Stimulated activated CD8-positive, alpha-beta memory T cell treated with anti-CD3 and anti-CD28 coated beads, Interleukin-4, amount 100 ng/mL, for 1 hour (primary cell): ENCODE data around the gene DCUN1D1.

Experiments
- DNase-seq, 2 donors: peaks; one replicate each; pipeline ENCODE4 v3.0.0-alpha.2; 2020; ENCODE audit warnings: low read depth in 2 of 2, low spot score in 1 of 2

DCUN1D1 gene

DNA sequence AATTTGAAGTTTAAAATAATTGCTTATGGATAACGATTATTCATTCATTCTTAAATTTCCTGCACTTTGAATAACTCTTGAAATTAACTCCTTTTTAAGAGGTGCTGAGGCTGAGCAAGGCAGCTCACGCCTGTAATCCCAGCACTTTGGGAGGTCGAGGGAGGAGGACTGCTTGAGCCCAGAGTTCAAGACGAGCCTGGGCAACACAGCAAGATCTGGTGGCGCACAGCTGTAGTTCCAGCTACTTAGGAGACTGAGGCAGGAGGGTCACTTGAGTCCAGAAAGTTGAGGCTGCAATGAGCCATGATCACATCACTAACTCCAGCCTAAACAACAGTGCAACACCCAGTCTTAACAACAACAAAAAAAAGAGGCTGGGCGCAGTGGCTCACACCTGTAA is 8.0 kb downstream of the DCUN1D1 start:
- DNase-seq: no peak

DNA sequence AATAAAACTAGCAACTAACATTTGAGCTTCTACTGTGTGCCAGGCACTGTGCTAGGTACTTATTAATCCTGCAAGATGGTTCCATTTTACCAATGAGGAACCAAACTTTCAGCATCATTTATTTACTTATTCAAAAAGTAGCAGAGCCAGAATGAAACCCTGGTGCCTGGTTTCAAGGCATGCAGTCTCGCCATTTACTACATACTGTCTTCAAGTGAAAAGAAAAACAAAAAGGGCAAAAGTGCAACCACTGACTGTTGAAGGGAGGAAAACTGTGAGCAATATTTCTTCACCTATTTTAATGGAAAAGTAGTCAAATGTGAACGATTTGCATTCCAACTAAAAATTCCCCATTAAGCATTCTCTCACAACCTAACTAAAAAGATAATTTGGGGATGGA is 8.7 kb downstream of the DCUN1D1 start:
- no peak for DNase-seq

DNA sequence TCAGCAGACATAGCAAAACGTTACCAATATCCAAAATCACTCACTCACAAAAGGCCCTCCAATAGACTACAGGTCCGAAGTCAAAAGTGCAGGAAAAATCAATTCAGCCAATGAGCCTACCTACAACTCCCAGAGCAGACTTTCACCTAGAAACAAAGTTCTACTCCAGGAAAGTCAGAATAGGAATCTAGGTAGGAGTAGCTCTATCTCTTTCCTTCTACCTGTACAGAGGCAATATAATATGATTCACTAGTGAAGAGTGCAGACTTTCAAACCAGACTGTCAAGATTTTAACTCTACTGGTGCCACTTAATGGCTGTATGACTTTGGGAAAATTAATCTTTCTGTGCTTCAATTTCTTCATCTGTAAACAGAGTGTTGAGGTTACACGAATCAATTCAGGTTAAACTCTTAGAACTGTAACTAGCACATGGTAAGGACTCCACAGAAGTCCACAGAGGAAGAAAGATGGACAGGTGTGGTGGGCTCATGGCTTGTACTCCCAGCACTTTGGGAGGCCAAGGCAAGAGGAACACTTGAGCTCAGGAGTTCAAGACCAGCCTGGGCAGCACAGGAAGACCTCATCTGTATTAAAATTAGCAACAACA is 9.4 kb downstream of the DCUN1D1 start:
- DNase-seq: no peak

DNA sequence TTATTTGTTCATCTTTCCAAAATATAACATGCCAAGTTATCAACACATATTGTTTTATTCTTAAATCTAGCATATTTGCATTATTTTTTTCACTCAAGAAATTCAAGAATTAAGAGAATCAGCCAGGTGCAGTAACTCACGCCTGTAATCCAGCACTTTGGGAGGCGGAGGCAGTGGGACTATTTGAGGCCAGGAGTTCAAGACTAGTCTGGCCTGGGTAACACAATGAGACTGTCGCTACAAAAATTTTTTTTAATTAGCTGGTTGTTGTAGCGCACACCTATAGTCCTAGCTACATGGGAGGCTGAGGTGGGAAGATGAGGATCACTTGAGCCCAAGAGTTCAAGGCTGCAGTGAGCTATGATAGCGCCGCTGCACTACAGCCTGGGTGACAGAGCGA is 10.5 kb downstream of the DCUN1D1 start:
- no peak for DNase-seq

DNA sequence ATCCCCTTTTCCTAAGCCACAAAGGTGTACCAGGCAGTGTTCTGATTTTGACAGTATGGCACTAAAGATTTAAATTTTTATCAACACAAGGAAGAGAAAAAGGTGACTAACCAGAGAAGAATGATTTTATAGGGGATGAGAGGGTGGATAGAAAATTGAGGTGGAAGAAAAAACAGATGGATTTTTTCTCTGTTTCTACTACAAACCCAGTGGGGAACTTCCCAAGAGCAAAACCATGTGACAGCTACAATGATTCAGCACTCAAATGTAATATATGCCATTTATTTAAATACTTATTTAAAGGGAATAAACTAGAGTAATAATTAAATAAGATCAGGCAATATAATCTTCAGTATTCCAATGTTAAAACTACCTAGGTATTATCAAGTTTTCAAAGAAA is 11.1 kb downstream of the DCUN1D1 start:
- no peak for DNase-seq

DNA sequence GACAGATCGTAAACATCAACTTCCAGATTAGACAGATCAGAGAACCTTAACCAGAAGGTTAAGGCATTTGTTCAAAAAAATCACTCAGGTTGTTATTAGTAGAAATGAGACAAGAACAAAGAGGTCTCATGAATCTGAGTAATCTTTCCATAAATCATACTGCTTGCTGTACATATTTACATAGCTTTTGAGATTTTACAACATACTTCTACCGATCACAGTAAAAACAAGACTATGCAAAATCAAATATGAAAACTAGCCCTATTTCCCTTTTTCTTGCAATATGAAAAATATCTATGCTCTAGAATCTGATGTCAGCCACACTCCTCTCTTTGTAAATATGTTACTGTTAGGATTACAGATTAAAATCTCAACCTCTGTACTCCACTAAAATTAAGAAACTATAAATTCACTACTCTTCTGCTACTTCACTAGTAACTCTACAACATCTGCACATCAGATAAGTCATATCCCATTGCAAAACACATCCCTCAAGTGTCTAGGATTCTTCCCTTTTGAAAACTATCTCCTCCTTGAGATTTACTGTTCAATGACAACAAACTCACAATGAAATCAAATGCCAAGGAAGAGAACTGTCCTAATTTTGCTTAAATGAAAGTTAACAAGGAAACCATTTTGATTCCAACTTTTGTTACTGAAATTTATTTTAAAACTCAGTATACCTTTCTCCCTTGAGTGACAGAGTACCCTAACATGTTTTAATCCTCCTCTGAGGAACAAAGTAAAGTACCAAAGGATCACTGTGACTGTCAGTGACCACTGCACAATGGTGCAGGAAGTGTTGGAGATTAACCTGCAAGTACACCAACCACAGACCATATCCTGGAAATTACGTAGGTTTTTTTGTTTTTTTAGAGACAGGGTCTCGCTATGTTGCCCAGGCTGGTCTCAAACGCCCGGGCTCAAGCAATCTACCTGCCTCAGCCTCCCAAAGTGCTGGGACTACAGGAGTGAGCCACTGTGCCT is 12.8 kb downstream of the DCUN1D1 start:
- DNase-seq: no peak

DNA sequence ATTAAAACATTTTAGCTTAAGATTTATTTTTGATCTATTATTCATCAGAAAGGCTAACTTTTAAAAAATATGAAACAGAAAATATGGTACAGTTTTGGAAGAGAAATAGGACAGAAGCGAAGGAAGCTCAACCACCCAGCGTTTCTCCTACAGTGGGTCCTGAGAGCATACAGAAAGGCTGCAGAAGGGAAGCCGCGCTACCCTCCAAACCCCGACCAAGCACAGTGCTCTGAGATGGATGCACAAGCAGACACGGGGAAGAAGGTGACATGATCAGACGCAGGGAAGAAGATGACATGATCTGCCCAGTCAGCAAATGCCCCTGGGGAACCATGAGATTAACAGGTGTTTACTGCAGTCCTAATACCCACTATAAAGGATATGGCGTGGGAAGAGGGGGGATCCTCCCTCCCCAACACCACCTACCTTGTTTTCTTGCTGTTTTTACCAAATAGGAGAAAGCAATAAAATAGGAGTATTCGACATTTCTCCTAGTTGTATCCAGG is 14.4 kb downstream of the DCUN1D1 start:
- no peak for DNase-seq

DNA sequence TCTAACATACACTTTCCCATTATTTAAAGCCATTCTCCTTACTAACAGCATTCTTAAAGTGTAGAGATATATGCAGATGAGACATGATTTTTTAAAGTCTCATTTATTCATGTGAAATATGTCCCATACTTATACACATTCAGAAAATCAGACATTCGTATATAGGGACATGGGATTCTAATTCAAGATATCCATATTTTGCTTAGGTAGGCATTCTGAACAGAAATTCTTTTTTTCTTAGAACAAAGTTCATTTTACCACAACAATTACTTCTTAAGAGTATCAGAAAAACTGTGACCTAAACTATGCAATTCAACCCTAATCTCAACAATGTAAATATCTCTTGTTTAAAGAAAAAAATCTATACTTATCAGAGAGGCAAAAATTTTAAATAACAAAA is 16.2 kb downstream of the DCUN1D1 start:
- no peak for DNase-seq

DNA sequence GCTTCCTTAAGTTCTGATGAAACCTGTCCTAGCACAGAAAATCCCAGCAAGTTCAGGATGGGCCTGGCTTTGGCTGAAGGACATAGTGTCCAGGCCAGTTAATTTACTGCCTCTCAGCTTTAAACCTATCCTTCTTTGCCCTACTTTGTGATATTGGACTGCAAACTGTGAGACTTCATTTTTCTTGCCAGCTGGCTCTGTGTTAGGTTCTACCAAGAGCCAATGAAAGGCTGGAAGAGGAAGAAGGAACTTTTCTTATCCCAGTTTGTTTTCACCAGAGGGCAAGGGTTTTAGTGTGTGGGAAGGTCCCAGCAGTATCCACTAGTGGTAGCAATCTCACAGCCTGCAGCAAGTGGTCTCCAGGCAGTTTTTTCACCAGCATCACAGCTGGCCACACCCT is 18.2 kb downstream of the DCUN1D1 start:
- no peak for DNase-seq

DNA sequence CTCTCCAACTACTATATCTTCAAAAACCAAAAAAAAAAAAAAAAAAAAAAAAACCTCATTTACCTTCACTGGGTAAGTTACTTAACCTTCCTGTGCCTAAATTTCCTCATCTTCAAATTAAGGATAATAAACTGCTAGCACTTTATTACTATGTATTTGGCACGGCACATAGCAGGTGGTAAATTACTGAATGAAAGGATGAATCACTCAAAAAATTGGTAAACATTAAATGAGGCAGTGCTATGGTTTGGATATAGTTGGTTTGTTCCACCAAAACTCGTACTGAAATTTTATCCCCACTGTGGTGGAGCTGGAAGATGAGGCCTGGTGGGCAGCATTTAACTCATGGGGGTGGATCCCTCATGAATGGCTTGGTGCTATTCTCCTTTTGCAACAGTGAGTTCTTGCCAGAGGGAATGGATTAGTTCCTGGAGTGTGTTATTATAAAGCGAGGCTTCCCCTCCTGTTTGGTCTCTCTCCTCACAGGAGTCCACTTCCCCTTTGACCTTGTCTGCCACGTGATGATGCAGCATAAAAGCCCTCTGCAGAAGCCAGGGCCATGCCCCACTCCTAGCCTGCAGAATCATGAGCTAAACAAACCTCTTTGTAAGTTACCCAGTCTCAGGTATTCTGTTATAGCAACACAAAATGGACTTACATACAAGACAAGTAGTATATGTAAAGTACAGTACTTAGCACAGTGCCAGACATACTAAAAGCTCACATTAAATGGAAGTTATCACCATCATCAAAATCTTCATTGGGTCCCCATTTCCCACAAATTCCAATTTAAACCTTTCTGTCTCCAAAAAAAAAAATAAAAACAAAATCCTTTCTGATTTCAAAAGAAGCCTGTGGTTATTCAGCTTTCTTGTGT is 20.6 kb downstream of the DCUN1D1 start:
- DNase-seq: no peak

DNA sequence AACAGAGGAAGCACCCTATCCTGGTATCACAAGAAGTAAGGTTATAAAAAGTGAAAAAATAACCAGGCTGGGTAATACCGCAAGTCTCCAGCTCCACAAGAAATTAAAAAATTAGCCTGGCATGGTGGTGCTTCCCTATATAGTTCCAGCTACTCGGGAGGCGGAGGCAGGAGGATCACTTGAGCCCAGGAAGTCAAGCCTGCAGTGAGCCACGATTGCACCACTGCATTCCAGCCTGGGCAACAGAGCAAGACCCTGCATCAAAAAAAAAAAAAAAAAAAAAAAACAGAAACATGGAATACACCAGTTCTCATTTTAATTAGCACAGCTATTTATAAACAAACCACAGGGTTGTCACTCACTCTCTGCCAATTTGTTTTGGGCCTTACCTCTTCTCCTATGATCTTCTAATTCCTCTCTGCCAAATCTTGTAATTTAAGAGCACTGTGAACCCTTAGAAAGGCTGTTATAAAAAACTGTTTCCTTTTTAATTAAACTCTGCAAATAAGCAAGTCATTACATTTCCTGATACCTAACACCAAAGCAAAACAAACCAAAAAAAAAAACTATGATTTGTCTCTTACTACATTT is 22.6 kb downstream of the DCUN1D1 start:
- DNase-seq: no peak

DNA sequence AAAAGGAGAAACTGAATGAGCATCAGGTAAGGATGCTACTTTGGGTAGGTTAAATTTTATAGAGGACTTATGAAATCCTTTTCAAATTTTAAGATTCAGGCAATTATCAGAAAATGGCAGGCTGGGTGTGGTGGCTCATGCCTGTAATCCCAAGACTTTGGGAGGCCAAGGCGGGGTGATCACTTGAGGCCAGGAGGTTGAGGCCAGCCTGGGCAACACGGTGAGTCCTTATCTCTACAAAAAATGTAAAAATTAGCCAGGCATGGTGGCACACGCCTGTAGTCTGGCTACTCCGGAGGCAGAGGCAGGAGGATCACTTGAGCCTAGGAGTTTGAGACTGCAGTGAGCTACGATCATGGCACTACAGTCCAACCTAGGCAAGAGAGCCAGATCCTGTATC is 23.1 kb downstream of the DCUN1D1 start:
- DNase-seq: no peak

DNA sequence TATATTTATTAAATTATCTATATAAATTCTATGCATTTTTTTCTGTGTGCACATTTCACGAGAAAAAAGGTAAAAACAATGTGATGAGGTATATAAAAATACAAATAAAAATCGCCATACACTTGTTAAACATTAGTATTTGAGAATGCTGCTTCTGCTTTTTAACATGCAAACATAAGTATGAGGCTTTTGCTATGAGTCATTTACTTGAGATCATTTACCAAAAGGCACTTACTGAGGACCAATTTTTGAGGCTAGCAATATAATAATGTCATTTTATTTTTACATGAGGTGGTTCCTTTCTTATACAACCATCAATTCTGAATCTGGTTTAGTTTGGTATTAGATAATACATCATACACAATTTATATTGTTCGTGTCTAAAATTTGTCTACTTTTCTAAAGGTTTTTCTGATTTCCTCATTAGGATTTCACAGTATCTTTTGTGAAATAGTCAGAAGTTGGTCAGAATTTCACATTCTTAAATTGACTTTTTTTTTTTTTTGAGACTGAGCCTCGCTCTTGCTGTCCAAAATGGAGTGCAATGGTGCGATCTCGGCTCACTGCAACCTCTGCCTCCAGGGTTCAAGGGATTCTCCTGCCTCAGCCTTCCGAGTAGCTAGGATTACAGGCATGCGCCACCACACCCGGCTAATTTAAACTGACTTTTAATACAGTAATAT is 25.6 kb downstream of the DCUN1D1 start:
- no peak for DNase-seq

DNA sequence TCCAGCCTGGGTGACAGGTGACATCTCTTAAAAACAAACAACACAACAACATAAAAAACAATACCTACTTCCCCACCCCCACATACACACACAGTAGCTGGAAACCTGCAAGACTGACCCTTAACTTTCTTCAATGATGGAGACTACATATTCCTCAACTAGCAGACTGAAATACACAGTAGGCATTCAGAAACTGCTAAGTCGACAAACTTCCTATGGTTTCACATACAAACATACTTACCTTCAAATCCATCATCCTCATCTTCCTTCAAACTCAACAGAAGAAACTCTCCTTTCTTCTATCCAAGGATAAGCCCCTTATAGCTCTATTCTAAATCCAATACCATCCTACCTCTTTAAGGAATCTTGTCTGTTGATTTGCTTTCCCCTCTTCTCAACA is 30.6 kb downstream of the DCUN1D1 start:
- no peak for DNase-seq

DNA sequence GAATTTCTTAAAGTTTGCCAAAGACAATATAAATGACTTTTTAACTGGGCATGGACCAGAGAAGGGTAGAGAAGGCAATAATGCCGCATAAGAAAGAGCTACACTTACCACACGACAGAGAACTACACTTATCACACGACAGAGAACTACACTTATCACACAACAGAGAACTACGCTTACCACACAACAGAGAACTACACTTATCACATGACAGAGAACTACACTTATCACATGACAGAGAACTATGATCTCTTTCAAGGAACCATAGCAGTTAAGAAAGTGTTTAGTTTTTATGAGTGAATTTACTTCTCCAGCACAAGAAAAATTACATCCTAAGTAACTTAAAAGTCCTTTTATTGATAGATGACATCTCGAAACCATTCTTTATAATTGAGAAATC is 32.0 kb downstream of the DCUN1D1 start:
- DNase-seq: no peak

DNA sequence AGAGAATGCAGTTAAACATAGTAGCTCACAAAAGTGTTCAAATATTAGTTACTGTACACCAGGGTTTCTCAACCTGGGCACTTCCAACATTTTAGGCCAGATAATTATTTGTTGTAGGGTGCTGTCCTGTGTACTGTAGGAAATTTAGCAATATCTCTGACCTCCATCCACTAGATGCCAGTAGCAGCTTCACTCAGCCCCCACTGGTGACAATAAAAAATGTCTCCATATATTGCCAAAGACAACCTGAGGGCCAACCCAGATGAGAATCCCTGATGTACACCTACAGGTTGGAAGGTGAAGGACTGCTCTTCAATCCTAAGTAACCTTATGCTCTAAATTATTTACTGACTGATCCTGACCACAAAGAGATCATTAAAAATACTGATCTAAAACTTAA is 32.5 kb downstream of the DCUN1D1 start:
- no peak for DNase-seq

DNA sequence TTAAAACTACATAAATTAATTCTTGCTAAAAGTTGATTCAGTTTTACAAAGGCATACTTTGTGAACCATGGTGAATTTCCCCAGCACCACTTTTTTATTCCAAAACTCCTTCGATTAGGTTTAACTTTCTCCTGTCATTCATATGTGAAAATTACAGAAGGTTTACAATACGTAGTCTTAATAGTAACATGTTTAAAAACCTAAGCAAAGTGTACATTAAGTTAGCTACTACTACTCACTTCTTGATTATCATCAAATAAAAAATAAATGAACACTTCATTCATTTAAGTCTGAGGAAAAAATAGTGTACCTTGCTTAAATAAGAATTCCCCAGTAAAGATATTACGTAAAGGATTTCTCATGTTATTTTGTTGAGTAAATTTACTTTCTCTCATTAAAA is 38.6 kb downstream of the DCUN1D1 start:
- DNase-seq: no peak

DNA sequence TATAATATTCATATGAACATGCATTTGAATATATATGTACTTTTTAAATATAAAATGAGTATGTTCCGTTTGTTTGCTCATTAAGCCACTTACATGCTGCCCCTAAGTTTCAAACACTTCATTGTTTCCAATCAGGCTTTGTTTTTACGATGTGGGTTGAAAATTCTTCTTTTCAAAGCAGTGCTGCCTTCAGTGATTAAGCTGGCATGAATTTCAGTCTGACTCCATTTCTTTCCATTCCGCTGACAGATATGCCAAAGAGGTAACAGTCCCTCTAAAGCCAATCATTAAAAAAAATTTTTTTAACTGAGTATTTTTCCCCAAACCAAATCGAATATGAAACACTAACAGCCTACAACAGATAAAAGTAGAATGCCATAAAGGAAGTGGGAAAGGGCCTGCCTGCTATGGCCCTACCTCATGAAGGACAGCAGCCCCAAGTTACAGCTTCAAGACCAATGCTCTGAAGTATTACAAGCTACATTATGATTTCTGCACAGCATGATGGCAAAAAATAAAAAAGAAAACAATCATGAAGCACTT is 40.0 kb downstream of the DCUN1D1 start:
- DNase-seq: no peak

DNA sequence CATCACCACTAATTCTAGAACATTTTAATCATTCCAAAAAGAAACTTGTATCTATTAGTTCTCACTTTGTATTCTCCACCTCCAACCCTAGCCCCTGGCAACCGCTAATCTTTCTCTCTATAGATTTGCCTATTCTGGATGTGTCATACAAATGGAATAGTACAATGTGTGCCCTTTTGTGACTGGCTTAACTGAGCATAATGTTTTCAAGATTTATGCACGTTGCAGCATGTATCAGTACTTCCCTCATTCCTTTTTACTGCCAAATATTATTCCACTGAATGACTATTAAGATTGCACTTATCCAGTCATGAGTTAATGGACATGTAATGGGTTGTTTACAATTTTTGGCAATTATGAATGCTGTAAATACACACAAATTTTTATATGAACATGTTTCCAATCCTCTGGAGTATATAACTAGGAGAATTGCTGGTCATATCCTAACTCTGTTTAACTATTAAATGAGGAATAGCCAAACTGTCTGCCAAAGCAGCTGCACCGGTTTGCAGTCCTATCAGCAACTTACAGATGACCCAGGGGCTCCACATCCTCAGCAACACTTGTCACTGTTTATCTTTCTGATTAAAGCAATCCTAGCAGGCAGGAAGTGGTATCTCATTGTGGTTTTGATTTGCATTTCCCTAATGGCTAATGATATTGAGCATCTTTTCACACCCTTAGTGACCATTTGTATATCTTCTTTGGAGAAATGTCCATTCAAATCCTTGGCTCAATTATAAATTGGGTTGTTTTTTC is 42.9 kb downstream of the DCUN1D1 start:
- no peak for DNase-seq

DNA sequence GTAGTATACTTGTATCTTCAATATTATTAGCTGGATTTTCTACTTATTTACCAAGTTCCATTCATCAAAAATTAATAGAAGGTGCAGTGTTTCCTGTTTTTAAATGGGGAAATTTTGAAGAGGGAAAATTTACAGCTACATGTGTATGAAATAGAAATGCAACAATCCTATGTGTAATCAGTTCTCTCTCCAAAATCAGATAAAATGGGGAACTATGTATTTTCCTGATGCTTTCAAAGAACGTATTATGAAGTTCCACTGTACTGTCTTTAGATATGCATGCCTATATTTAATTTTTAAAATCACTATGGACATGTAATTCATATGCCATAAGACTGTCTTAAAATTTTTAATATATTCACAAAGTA is 43.4 kb downstream of the DCUN1D1 start:
- DNase-seq: no peak
